Loucy (cell line): ENCODE data around the gene DHRSX.

ENCODE experiments used
- CTCF ChIP-seq: fragments of 200-600 bp; sonication (generic); conservative IDR thresholded peaks from 2 replicates; pipeline ENCODE4 v1.5.1; 2014; ENCODE audit warnings: mild to moderate bottlenecking, antibody characterized with exemption, low read length
- EZH2phosphoT487 ChIP-seq: fragments of 200-600 bp; IDR thresholded peaks from 2 replicates; pipeline ENCODE4 v1.6.1; 2018; ENCODE audit warnings: antibody characterized with exemption, mild to moderate bottlenecking, moderate library complexity, borderline replicate concordance

- no peak for TF ChIP-seq CTCF
- TF ChIP-seq EZH2phosphoT487, result no peak
These were observed 8.0 kb upstream of the DHRSX start for GRCh38 chrX:2508648-2509335.
